ENCODE measurements around the gene TAF3.

The TAF3 gene

GRCh38 chr10:7932301-7933036, 114.2 kb downstream of the TAF3 start:
- no peak for DNase-seq (ENCODE audit: low read depth in 2 of 2)

- DNase-seq (ENCODE audit: low read depth in 2 of 2) = no peak
These were observed 115.0 kb downstream of the TAF3 start for GRCh38 chr10:7933262-7933661.

- no peak for DNase-seq (ENCODE audit: low read depth in 2 of 2)
These were observed 115.5 kb downstream of the TAF3 start for GRCh38 chr10:7933757-7934156.

- DNase-seq (ENCODE audit: low read depth in 2 of 2) = no peak
These were observed 119.1 kb downstream of the TAF3 start for GRCh38 chr10:7937315-7937945.

- DNase-seq (ENCODE audit: low read depth in 2 of 2) = no peak
These were observed 123.3 kb downstream of the TAF3 start for GRCh38 chr10:7941576-7941975.

- no peak for DNase-seq (ENCODE audit: low read depth in 2 of 2)
These were observed 124.0 kb downstream of the TAF3 start for GRCh38 chr10:7942316-7942715.

- DNase-seq (ENCODE audit: low read depth in 2 of 2) = no peak
These were observed 124.6 kb downstream of the TAF3 start for GRCh38 chr10:7942859-7943258.

GRCh38 chr10:7944215-7944480, 125.8 kb downstream of the TAF3 start:
- DNase-seq (ENCODE audit: low read depth in 2 of 2) = no peak

GRCh38 chr10:7944537-7944936, 126.2 kb downstream of the TAF3 start:
- DNase-seq (ENCODE audit: low read depth in 2 of 2) = no peak

- DNase-seq (ENCODE audit: low read depth in 2 of 2) = no peak
These were observed 126.7 kb downstream of the TAF3 start for GRCh38 chr10:7945034-7945433.

GRCh38 chr10:7945469-7946187, 127.3 kb downstream of the TAF3 start:
- no peak for DNase-seq (ENCODE audit: low read depth in 2 of 2)

- no peak for DNase-seq (ENCODE audit: low read depth in 2 of 2)
These were observed 130.2 kb downstream of the TAF3 start for GRCh38 chr10:7948371-7949000.

GRCh38 chr10:7950981-7951847, 132.9 kb downstream of the TAF3 start:
- DNase-seq (ENCODE audit: low read depth in 2 of 2) = no peak

- DNase-seq (ENCODE audit: low read depth in 2 of 2) = no peak
These were observed 134.0 kb downstream of the TAF3 start for GRCh38 chr10:7952266-7952665.

- no peak for DNase-seq (ENCODE audit: low read depth in 2 of 2)
These were observed 135.1 kb downstream of the TAF3 start for GRCh38 chr10:7953447-7953846.

- DNase-seq (ENCODE audit: low read depth in 2 of 2) = no peak
These were observed 137.1 kb downstream of the TAF3 start for GRCh38 chr10:7955446-7955845.

GRCh38 chr10:7956508-7956907, 138.2 kb downstream of the TAF3 start:
- no peak for DNase-seq (ENCODE audit: low read depth in 2 of 2)

- no peak for DNase-seq (ENCODE audit: low read depth in 2 of 2)
These were observed 139.3 kb downstream of the TAF3 start for GRCh38 chr10:7957591-7957990.

- no peak for DNase-seq (ENCODE audit: low read depth in 2 of 2)
These were observed 140.1 kb downstream of the TAF3 start for GRCh38 chr10:7958442-7958841.

- no peak for DNase-seq (ENCODE audit: low read depth in 2 of 2)
These were observed 141.8 kb downstream of the TAF3 start for GRCh38 chr10:7960108-7960507.

GRCh38 chr10:7962592-7962991, 144.3 kb downstream of the TAF3 start:
- no peak for DNase-seq (ENCODE audit: low read depth in 2 of 2)

- DNase-seq (ENCODE audit: low read depth in 2 of 2) = no peak
These were observed 147.2 kb downstream of the TAF3 start for GRCh38 chr10:7965457-7965856.

Data from stimulated activated CD8-positive, alpha-beta memory T cell treated with anti-CD3 and anti-CD28 coated beads, Interleukin-7, amount 100 ng/mL, for 1 hour (primary cell).